GM23338 (cell line): Measurements from ENCODE around the gene IRF3. TPM values are rescaled to one million over a fixed set of nuclear protein-coding genes. Genes with fewer than 3 reads are reported as not detected.

Source experiments
- ATAC-seq: fragments of 200-7000 bp; cut with Tn5 transposase; 3 replicates; pipeline ENCODE4 v1.9.1; 2020
- DNase-seq: peaks from one replicate; pipeline ENCODE4 v3.0.0-alpha.2; 2015; ENCODE audit warnings: low spot score
- H2AFZ ChIP-seq: fragments of 200-600 bp; sonication (generic); 2 replicates; pipeline ENCODE4 v1.8.0; 2016; ENCODE audit warnings: antibody characterized with exemption, mild to moderate bottlenecking, moderate library complexity
- H3F3A ChIP-seq: fragments of 200-600 bp; sonication (generic); replicated peaks from 2 replicates; pipeline ENCODE4 v1.8.0; 2017; ENCODE audit warnings: antibody characterized with exemption, mixed run types, low read depth
- H3K27ac ChIP-seq: fragments of 200-600 bp; sonication (generic); 2 replicates; pipeline ENCODE4 v1.6.1; 2016; ENCODE audit warnings: low read depth
- H3K27me3 ChIP-seq: fragments of 200-600 bp; sonication (generic); 2 replicates; pipeline ENCODE4 v1.8.0; 2016; ENCODE audit warnings: mild to moderate bottlenecking, mixed run types, moderate library complexity; ENCODE audit not compliant: insufficient read depth
- H3K36me3 ChIP-seq: fragments of 200-600 bp; sonication (generic); 2 replicates; pipeline ENCODE4 v1.8.0; 2016; ENCODE audit warnings: mild to moderate bottlenecking; ENCODE audit not compliant: insufficient read depth
- H3K4me1 ChIP-seq: fragments of 200-600 bp; sonication (generic); 2 replicates; pipeline ENCODE4 v1.8.0; 2016; ENCODE audit warnings: mild to moderate bottlenecking, moderate library complexity; ENCODE audit not compliant: insufficient read depth
- H3K4me2 ChIP-seq: fragments of 200-600 bp; sonication (generic); 2 replicates; pipeline ENCODE4 v1.7.1; 2017; ENCODE audit warnings: mixed run types
- H3K4me3 ChIP-seq: fragments of 200-600 bp; sonication (generic); 2 replicates; pipeline ENCODE4 v1.6.1; 2016; ENCODE audit warnings: mixed run types
- H3K79me2 ChIP-seq: fragments of 200-600 bp; sonication (generic); replicated peaks from 2 replicates; pipeline ENCODE4 v1.8.0; 2017; ENCODE audit warnings: mild to moderate bottlenecking; ENCODE audit not compliant: insufficient read depth
- H3K9me2 ChIP-seq: fragments of 200-600 bp; sonication (generic); 2 replicates; pipeline ENCODE4 v1.8.0; 2017; ENCODE audit not compliant: insufficient read depth
- H4K20me1 ChIP-seq: fragments of 200-600 bp; sonication (generic); replicated peaks from 2 replicates; pipeline ENCODE4 v1.8.0; 2017; ENCODE audit warnings: mild to moderate bottlenecking; ENCODE audit not compliant: insufficient read depth
- H3K27ac Mint-ChIP-seq: 2 replicates; pipeline ENCODE4 v1.8.0; 2020; ENCODE audit warnings: inconsistent platforms, mild to moderate bottlenecking, moderate library complexity, mixed read lengths
- H3K27me3 Mint-ChIP-seq: 3 replicates; pipeline ENCODE4 v1.8.0; 2022; ENCODE audit warnings: low read depth, mild to moderate bottlenecking, moderate library complexity, mixed read lengths, inconsistent platforms; ENCODE audit not compliant: insufficient read depth, poor library complexity
- H3K36me3 Mint-ChIP-seq: 3 replicates; pipeline ENCODE4 v1.8.0; 2021; ENCODE audit warnings: low read depth, mild to moderate bottlenecking, inconsistent platforms, moderate library complexity, mixed read lengths
- H3K4me1 Mint-ChIP-seq: 3 replicates; pipeline ENCODE4 v1.8.0; 2020; ENCODE audit warnings: mild to moderate bottlenecking, inconsistent platforms, mixed read lengths
- H3K4me3 Mint-ChIP-seq: 3 replicates; pipeline ENCODE4 v1.8.0; 2021; ENCODE audit warnings: moderate library complexity, mild to moderate bottlenecking, inconsistent platforms, mixed read lengths
- H3K9me3 Mint-ChIP-seq: 3 replicates; pipeline ENCODE4 v1.8.0; 2020; ENCODE audit warnings: moderate library complexity, mild to moderate bottlenecking, inconsistent platforms, mixed read lengths
- CREB1 ChIP-seq: fragments of 250-450 bp; sonication (Bioruptor Pico); IDR thresholded peaks from 2 replicates; pipeline ENCODE4 v1.5.0; 2020; ENCODE audit warnings: low read depth, mild to moderate bottlenecking, moderate library complexity
- CTCF ChIP-seq, 2 experiments: fragments of 200-600 bp in 1 of 2; sonication (generic) in 1 of 2; conservative IDR thresholded peaks; 2 replicates each; pipeline versions ENCODE4 v1.5.1 to v1.6.1; 2016 to 2017; ENCODE audit warnings: antibody characterized with exemption in 2 of 2, low read depth in 2 of 2, mild to moderate bottlenecking in 2 of 2, moderate library complexity in 1 of 2
- ETS1 ChIP-seq: IDR thresholded peaks from 2 replicates; pipeline ENCODE4 v1.6.1; 2016; ENCODE audit warnings: antibody characterized with exemption
- EZH2 ChIP-seq: fragments of 200-600 bp; sonication (generic); IDR thresholded peaks from one replicate; pipeline ENCODE4 v1.8.0; 2017; ENCODE audit warnings: antibody characterized with exemption, mild to moderate bottlenecking, low read depth; ENCODE audit not compliant: unreplicated experiment
- EZH2phosphoT487 ChIP-seq: fragments of 200-600 bp; sonication (generic); IDR thresholded peaks from one replicate; pipeline ENCODE4 v1.8.1; 2018; ENCODE audit warnings: antibody characterized with exemption; ENCODE audit not compliant: unreplicated experiment
- JUNB ChIP-seq: IDR thresholded peaks from one replicate; pipeline ENCODE4 v1.6.1; 2016; ENCODE audit warnings: antibody characterized with exemption; ENCODE audit not compliant: unreplicated experiment
- NANOG ChIP-seq: IDR thresholded peaks from 2 replicates; pipeline ENCODE4 v1.6.1; 2016; ENCODE audit warnings: antibody characterized with exemption, borderline replicate concordance
- POLR2AphosphoS5 ChIP-seq: IDR thresholded peaks from 2 replicates; pipeline ENCODE4 v1.6.1; 2016; ENCODE audit warnings: antibody characterized with exemption, low read depth
- REST ChIP-seq: IDR thresholded peaks from one replicate; pipeline ENCODE4 v1.6.1; 2018; ENCODE audit warnings: antibody characterized with exemption; ENCODE audit not compliant: unreplicated experiment
- STAT1 ChIP-seq: IDR thresholded peaks from one replicate; pipeline ENCODE4 v1.6.1; 2016; ENCODE audit warnings: antibody characterized with exemption; ENCODE audit not compliant: unreplicated experiment
- ZNF114 ChIP-seq: fragments of 250-450 bp; sonication (Bioruptor Pico); IDR thresholded peaks from 2 replicates; pipeline ENCODE4 v1.5.0; 2020; ENCODE audit warnings: mild to moderate bottlenecking, moderate library complexity
- polyA plus RNA-seq: library from polyadenylated mRNA; unstranded; fragments of >200 nt; fragmentation: Nextera tagmentation; extraction: Ambion mirVana; gene quantifications from 2 replicates; pipeline ENCODE4 v1.2.1, GENCODE V29; 2016
- total RNA-seq: library from RNA; depleted of rRNA; stranded (reverse); fragments of >200 nt; shearing (Covaris generic); gene quantifications from 2 replicates; pipeline ENCODE4 v1.2.3, GENCODE V29; 2014

Gene IRF3
- total and polyA plus RNA-seq, 2 experiments from 2014 or later: 57.4 to 164 TPM

- H2AFZ ChIP-seq: no peak overlapping the region
- H3K4me3 Mint-ChIP-seq: peak overlapping the region; percentile 91
- no peaks in the 10 kb centered on the region for H3K9me2 ChIP-seq
- peaks cover 22% of the 10 kb centered on the region for H3K4me1 ChIP-seq
- peak overlapping the region; percentile 84 for H3K4me2 ChIP-seq
- no peaks in the 10 kb centered on the region; the same call in 2 of the 3 replicates for H3K9me3 Mint-ChIP-seq
- H3K36me3 ChIP-seq: peaks cover 33% of the 10 kb centered on the region
- DNase-seq (no peak), ATAC-seq (no peak)
- H3K27ac ChIP-seq: peak overlapping the region; percentile 84
- H3K27ac Mint-ChIP-seq: no peak overlapping the region
- H3K4me1 Mint-ChIP-seq: peaks cover 23% of the 10 kb centered on the region
- peaks cover 40% of the 10 kb centered on the region for H3K27me3 Mint-ChIP-seq
- peaks cover 35% of the 10 kb centered on the region for H3K36me3 Mint-ChIP-seq
- H3K4me3 ChIP-seq: peak overlapping the region; percentile 95
- TF ChIP-seq NANOG (no peak), ZNF114 (no peak), EZH2phosphoT487 (no peak), CTCF (conservative IDR thresholded peaks at IDR 0.05; ENCODE audit: low read depth in 2 of 2) (no peak), CREB1 (no peak), ETS1 (no peak), POLR2AphosphoS5 (no peak), EZH2 (no peak)
- H3K79me2 ChIP-seq: peaks cover 58% of the 10 kb centered on the region
- peaks cover 37% of the 10 kb centered on the region for H3F3A ChIP-seq
- peaks cover 43% of the 10 kb centered on the region for H4K20me1 ChIP-seq
- H3K27me3 ChIP-seq: no peaks in the 10 kb centered on the region
Observed at GRCh38 chr19:49678985-49679770, 13.5 kb upstream of the IRF3 start.

- Mint-ChIP-seq H3K27me3 (peaks cover 35% of the 10 kb centered on the region), H3K9me3 (no peaks in the 10 kb centered on the region; the same call in 2 of the 3 replicates), H3K27ac (peak overlapping the region; percentile 94), H3K36me3 (peaks cover 33% of the 10 kb centered on the region), H3K4me1 (peaks cover 19% of the 10 kb centered on the region), H3K4me3 (peak overlapping the region; percentile 91)
- Histone ChIP-seq H2AFZ (no peak overlapping the region), H3K4me1 (peaks cover 22% of the 10 kb centered on the region), H3K79me2 (peaks cover 51% of the 10 kb centered on the region), H4K20me1 (peaks cover 36% of the 10 kb centered on the region), H3F3A (peaks cover 40% of the 10 kb centered on the region), H3K4me2 (peak overlapping the region; percentile 84), H3K4me3 (peak overlapping the region; percentile 95), H3K9me2 (no peaks in the 10 kb centered on the region), H3K27ac (peak overlapping the region; percentile 92), H3K27me3 (no peaks in the 10 kb centered on the region), H3K36me3 (peaks cover 27% of the 10 kb centered on the region)
- peak; percentile 97 for DNase-seq
- ATAC-seq: peak; percentile 19
- TF ChIP-seq POLR2AphosphoS5 (no peak; the same call in 1 of the 2 replicates), ZNF114 (no peak), REST (no peak), JUNB (no peak), STAT1 (no peak), CREB1 (no peak), ETS1 (peak; percentile 35)
Observed at GRCh38 chr19:49677901-49678674, 12.4 kb upstream of the IRF3 start.
